ENCODE data around the gene HS3ST2.

The HS3ST2 gene

DNA sequence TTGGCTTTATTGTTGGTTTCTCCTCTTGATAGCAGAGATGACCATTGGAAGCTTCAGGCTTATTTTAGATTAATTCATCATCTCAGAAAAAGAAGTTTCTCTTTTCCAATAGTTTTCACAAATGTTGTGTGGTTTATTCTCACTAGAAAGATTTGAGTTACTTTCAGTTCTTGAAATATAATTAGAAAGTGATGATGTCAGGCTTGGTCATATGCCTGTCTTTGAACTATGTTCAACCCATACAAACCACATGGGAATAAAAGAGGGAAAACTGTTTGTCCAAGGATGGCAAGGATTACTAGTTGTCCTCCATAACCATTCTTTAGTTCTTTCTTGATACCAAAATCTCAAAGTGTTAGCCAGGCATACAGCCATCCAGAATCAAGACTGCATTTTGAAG is 3.7 kb upstream of the HS3ST2 start:
- no peak overlapping the region for H2BK5ac ChIP-seq (ENCODE audit: low read length)

DNA sequence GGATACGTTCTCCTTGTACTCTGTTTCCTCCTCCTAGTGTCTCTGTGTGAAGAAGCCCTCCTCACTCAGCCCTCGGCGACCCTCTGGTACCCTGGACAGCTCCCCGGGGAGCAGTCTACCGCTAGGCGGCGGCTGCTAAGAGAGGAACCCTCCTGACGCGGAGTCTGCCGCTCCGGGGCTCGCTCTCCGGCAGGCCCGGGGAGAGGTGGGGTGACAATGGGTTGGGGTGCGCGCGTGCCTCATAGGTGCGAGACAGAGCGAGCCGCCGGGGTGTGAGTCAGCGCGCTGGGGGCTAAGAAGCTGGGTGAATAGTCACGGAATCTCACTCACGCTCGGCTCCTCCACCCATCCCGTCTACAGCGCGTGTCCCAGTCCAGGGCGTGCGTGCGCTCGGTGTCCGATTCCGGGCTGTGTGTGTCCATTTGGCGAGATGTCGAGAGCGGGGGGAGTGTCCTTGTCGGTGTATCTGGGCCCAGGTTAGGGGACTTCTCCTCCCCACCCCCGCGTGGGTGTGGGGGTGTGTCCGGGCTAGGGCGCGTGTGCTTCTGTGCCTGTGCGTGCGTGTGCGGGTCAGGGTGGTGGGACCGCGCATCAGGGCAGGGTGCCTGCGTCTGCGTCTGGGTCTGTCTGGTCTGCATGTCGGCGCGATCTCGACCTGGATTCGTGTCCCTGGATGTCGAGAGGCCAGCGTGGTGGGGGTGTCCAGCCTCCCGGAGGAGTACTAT is 577 bp upstream of the HS3ST2 start:
- no peaks in the 10 kb centered on the region for H3K9me3 ChIP-seq (replicated peaks in 1 of 2; ENCODE audit: control insufficient read depth in 2 of 2, insufficient read depth in 1 of 2, low read depth in 1 of 2, low read length in 2 of 2)
- H2BK5ac ChIP-seq (ENCODE audit: low read length), result no peak overlapping the region
- H3K36me3 ChIP-seq (replicated peaks in 1 of 2; ENCODE audit: control insufficient read depth in 2 of 2, insufficient read depth in 2 of 2, low read length in 2 of 2), result no peaks in the 10 kb centered on the region
- peaks cover 17 to 58% (median 35%) of the 10 kb centered on the region in 3 experiments for H3K27me3 ChIP-seq (ENCODE audit: control insufficient read depth in 3 of 3, insufficient read depth in 3 of 3, low read depth in 1 of 3, low read length in 3 of 3)
- no peak overlapping the region for H3K27ac ChIP-seq (replicated peaks; ENCODE audit: low read length)
- peak overlapping the region; percentile 22 for H2AFZ ChIP-seq (ENCODE audit: low read length)
- no peak overlapping the region for H2AK5ac ChIP-seq (ENCODE audit: low read depth, low read length)
- H3K18ac ChIP-seq (ENCODE audit: low read length), result peak overlapping the region; percentile 60
- DNase-seq (ENCODE audit: low spot score), result peak; percentile 82
- H3K23ac ChIP-seq (ENCODE audit: low read depth, low read length, poor library complexity), result peak overlapping the region; percentile 68
- H3K79me1 ChIP-seq (ENCODE audit: low read depth, low read length), result no peaks in the 10 kb centered on the region
- no peak overlapping the region for H4K8ac ChIP-seq (ENCODE audit: low read depth, low read length)
- H3K4me1 ChIP-seq (ENCODE audit: control insufficient read depth in 2 of 2, insufficient read depth in 1 of 2, low read depth in 1 of 2, low read length in 2 of 2), result peaks cover 0 to 8% of the 10 kb centered on the region in 2 donors
- peak overlapping the region; percentile 97 for H3K4me2 ChIP-seq (ENCODE audit: insufficient read depth, low read length, poor library complexity, severe bottlenecking)
- peak overlapping the region in 1 of 2 donors; percentile 73 for H3K4me3 ChIP-seq (ENCODE audit: low read length in 2 of 2)
- H3K9ac ChIP-seq (ENCODE audit: low read depth, low read length, poor library complexity), result peak overlapping the region; percentile 51
- H4K91ac ChIP-seq (ENCODE audit: low read depth, low read length, poor library complexity), result no peak overlapping the region
- no peak overlapping the region for H2BK12ac ChIP-seq (ENCODE audit: low read length)
- no peak overlapping the region for H3K4ac ChIP-seq (ENCODE audit: low read length)
- peak overlapping the region; percentile 75 for H3K14ac ChIP-seq (ENCODE audit: low read length)
- no CpG with 5 or more reads among the region's 59 CpGs for WGBS, 2 donors (ENCODE audit: extremely low coverage in 2 of 2, insufficient read length in 2 of 2, insufficient replicate concordance in 1 of 2)
- H2BK15ac ChIP-seq (ENCODE audit: low read length), result no peak overlapping the region
- no peak overlapping the region for H2BK120ac ChIP-seq (ENCODE audit: low read depth, low read length)

More for the DNA sequence above, 3.7 kb upstream of the HS3ST2 start:
- Histone ChIP-seq H4K8ac (ENCODE audit: low read depth, low read length) (no peak overlapping the region), H3K27me3 (ENCODE audit: control insufficient read depth in 3 of 3, insufficient read depth in 3 of 3, low read depth in 1 of 3, low read length in 3 of 3) (peaks cover 13 to 31% (median 22%) of the 10 kb centered on the region in 3 experiments), H3K27ac (replicated peaks; ENCODE audit: low read length) (no peak overlapping the region), H2BK15ac (ENCODE audit: low read length) (no peak overlapping the region), H3K79me1 (ENCODE audit: low read depth, low read length) (no peaks in the 10 kb centered on the region), H3K9me3 (replicated peaks in 1 of 2; ENCODE audit: control insufficient read depth in 2 of 2, insufficient read depth in 1 of 2, low read depth in 1 of 2, low read length in 2 of 2) (no peaks in the 10 kb centered on the region), H3K23ac (ENCODE audit: low read depth, low read length, poor library complexity) (no peak overlapping the region), H4K91ac (ENCODE audit: low read depth, low read length, poor library complexity) (no peak overlapping the region), H3K14ac (ENCODE audit: low read length) (no peak overlapping the region), H3K36me3 (replicated peaks in 1 of 2; ENCODE audit: control insufficient read depth in 2 of 2, insufficient read depth in 2 of 2, low read length in 2 of 2) (no peaks in the 10 kb centered on the region), H3K4me1 (ENCODE audit: control insufficient read depth in 2 of 2, insufficient read depth in 1 of 2, low read depth in 1 of 2, low read length in 2 of 2) (peaks cover 0 to 8% of the 10 kb centered on the region in 2 donors), H3K9ac (ENCODE audit: low read depth, low read length, poor library complexity) (no peak overlapping the region), H2AFZ (ENCODE audit: low read length) (no peak overlapping the region), H3K4me3 (ENCODE audit: low read length in 2 of 2) (no peak overlapping the region), H3K4me2 (ENCODE audit: insufficient read depth, low read length, poor library complexity, severe bottlenecking) (no peak overlapping the region), H3K4ac (ENCODE audit: low read length) (no peak overlapping the region), H2BK12ac (ENCODE audit: low read length) (no peak overlapping the region), H2AK5ac (ENCODE audit: low read depth, low read length) (no peak overlapping the region), H3K18ac (ENCODE audit: low read length) (no peak overlapping the region), H2BK120ac (ENCODE audit: low read depth, low read length) (no peak overlapping the region)
- no peak for DNase-seq (ENCODE audit: low spot score)

DNA sequence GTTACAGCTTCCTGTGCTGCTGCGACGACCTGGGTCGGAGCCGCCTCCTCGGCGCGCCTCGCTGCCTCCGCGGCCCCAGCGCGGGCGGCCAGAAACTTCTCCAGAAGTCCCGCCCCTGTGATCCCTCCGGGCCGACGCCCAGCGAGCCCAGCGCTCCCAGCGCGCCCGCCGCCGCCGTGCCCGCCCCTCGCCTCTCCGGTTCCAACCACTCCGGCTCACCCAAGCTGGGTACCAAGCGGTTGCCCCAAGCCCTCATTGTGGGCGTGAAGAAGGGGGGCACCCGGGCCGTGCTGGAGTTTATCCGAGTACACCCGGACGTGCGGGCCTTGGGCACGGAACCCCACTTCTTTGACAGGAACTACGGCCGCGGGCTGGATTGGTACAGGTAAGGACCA is 746 bp downstream of the HS3ST2 start:
- Histone ChIP-seq H3K4me3 (ENCODE audit: low read length in 2 of 2) (peak overlapping the region in 1 of 2 donors; percentile 77), H4K91ac (ENCODE audit: low read depth, low read length, poor library complexity) (no peak overlapping the region), H3K9ac (ENCODE audit: low read depth, low read length, poor library complexity) (peak overlapping the region; percentile 17), H3K9me3 (replicated peaks in 1 of 2; ENCODE audit: control insufficient read depth in 2 of 2, insufficient read depth in 1 of 2, low read depth in 1 of 2, low read length in 2 of 2) (no peaks in the 10 kb centered on the region), H3K27ac (replicated peaks; ENCODE audit: low read length) (no peak overlapping the region), H2BK5ac (ENCODE audit: low read length) (no peak overlapping the region), H3K4ac (ENCODE audit: low read length) (no peak overlapping the region), H3K23ac (ENCODE audit: low read depth, low read length, poor library complexity) (no peak overlapping the region), H3K4me2 (ENCODE audit: insufficient read depth, low read length, poor library complexity, severe bottlenecking) (peak overlapping the region; percentile 97), H4K8ac (ENCODE audit: low read depth, low read length) (no peak overlapping the region), H3K79me1 (ENCODE audit: low read depth, low read length) (no peaks in the 10 kb centered on the region), H2AFZ (ENCODE audit: low read length) (peak overlapping the region; percentile 22), H3K4me1 (ENCODE audit: control insufficient read depth in 2 of 2, insufficient read depth in 1 of 2, low read depth in 1 of 2, low read length in 2 of 2) (peaks cover 0 to 8% of the 10 kb centered on the region in 2 donors), H2BK12ac (ENCODE audit: low read length) (no peak overlapping the region), H3K27me3 (ENCODE audit: control insufficient read depth in 3 of 3, insufficient read depth in 3 of 3, low read depth in 1 of 3, low read length in 3 of 3) (peaks cover 17 to 58% (median 35%) of the 10 kb centered on the region in 3 experiments), H2AK5ac (ENCODE audit: low read depth, low read length) (no peak overlapping the region), H2BK120ac (ENCODE audit: low read depth, low read length) (no peak overlapping the region), H3K18ac (ENCODE audit: low read length) (no peak overlapping the region), H3K14ac (ENCODE audit: low read length) (no peak overlapping the region), H3K36me3 (replicated peaks in 1 of 2; ENCODE audit: control insufficient read depth in 2 of 2, insufficient read depth in 2 of 2, low read length in 2 of 2) (no peaks in the 10 kb centered on the region), H2BK15ac (ENCODE audit: low read length) (no peak overlapping the region)
- DNase-seq (ENCODE audit: low spot score), result peak; percentile 11
- no CpG with 5 or more reads among the region's 41 CpGs for WGBS, 2 donors (ENCODE audit: extremely low coverage in 2 of 2, insufficient read length in 2 of 2, insufficient replicate concordance in 1 of 2)

DNA sequence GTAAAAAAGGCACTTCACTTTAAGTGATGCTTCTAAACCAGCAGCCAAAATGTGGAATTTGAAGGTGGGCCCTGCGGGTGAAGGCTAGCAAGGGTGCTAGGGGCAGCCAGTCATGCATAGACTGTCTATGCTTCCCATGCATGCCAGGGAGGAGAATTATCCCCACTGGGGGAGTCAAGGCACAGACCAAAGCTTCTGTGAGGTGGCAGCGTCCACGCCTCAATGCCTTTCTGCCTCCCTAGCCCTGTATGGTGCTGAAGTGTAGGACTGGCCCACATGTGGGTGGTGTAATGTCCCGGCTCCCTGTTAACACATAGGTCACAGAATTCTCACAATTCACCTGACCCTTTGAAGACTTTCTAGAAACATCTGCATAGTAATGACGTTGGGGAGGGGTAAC is 1.9 kb downstream of the HS3ST2 start:
- Histone ChIP-seq H3K36me3 (replicated peaks in 1 of 2; ENCODE audit: control insufficient read depth in 2 of 2, insufficient read depth in 2 of 2, low read length in 2 of 2) (no peaks in the 10 kb centered on the region), H3K14ac (ENCODE audit: low read length) (no peak overlapping the region), H2BK120ac (ENCODE audit: low read depth, low read length) (no peak overlapping the region), H3K23ac (ENCODE audit: low read depth, low read length, poor library complexity) (no peak overlapping the region), H3K27me3 (ENCODE audit: control insufficient read depth in 3 of 3, insufficient read depth in 3 of 3, low read depth in 1 of 3, low read length in 3 of 3) (peaks cover 17 to 58% (median 35%) of the 10 kb centered on the region in 3 experiments), H2AK5ac (ENCODE audit: low read depth, low read length) (no peak overlapping the region), H2BK12ac (ENCODE audit: low read length) (no peak overlapping the region), H3K9me3 (replicated peaks in 1 of 2; ENCODE audit: control insufficient read depth in 2 of 2, insufficient read depth in 1 of 2, low read depth in 1 of 2, low read length in 2 of 2) (no peaks in the 10 kb centered on the region), H3K18ac (ENCODE audit: low read length) (no peak overlapping the region), H2BK15ac (ENCODE audit: low read length) (no peak overlapping the region), H2BK5ac (ENCODE audit: low read length) (no peak overlapping the region), H3K4me2 (ENCODE audit: insufficient read depth, low read length, poor library complexity, severe bottlenecking) (no peak overlapping the region), H3K4me3 (ENCODE audit: low read length in 2 of 2) (no peak overlapping the region), H3K9ac (ENCODE audit: low read depth, low read length, poor library complexity) (no peak overlapping the region), H4K8ac (ENCODE audit: low read depth, low read length) (no peak overlapping the region), H3K4me1 (ENCODE audit: control insufficient read depth in 2 of 2, insufficient read depth in 1 of 2, low read depth in 1 of 2, low read length in 2 of 2) (peaks cover 0 to 8% of the 10 kb centered on the region in 2 donors), H2AFZ (ENCODE audit: low read length) (no peak overlapping the region), H3K79me1 (ENCODE audit: low read depth, low read length) (no peaks in the 10 kb centered on the region), H4K91ac (ENCODE audit: low read depth, low read length, poor library complexity) (no peak overlapping the region), H3K4ac (ENCODE audit: low read length) (no peak overlapping the region), H3K27ac (replicated peaks; ENCODE audit: low read length) (no peak overlapping the region)
- DNase-seq (ENCODE audit: low spot score), result no peak
- WGBS, 2 donors (ENCODE audit: extremely low coverage in 2 of 2, insufficient read length in 2 of 2, insufficient replicate concordance in 1 of 2), result no CpG with 5 or more reads among the region's 5 CpGs

Measured in neuronal stem cell (in vitro differentiated cells).